D721Med (cell line): Measurements from ENCODE around the gene CNIH3.

ENCODE experiments used
- DNase-seq: peaks from one replicate; pipeline ENCODE4 v3.0.0; 2011; ENCODE audit warnings: low spot score; ENCODE audit not compliant: insufficient read length
- FAIRE-seq: peaks from 2 replicates; lab custom pipeline; 2011; peaks lifted over from hg19 to GRCh38; lab: Jason Lieb, UNC
- TF ChIP-seq, protein P1 (sequence below): IDR thresholded peaks from 2 replicates; pipeline ENCODE4 v1.5.1; 2012; ENCODE audit warnings: mild to moderate bottlenecking, control low read depth; ENCODE audit not compliant: insufficient read depth; ENCODE audit errors: missing control alignments

Gene CNIH3

DNA sequence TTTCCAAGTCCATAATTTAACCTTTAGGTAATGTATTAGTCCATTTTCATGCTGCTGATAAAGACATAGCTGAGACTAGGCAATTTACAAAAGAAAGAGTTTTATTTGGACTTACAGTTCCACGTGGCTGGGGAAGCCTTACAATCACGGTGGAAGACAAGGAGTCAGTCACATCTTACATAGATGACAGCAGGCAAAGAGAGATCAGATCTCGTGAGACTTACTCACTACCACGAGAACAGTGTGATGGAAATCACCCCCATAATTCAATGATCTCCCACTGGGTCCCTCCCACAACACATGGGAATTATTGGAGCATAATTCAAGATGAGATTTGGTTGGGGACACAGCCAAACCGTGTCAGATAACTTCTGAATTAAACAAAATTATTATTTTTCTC is 44.0 kb downstream of the CNIH3 start:
- TF ChIP-seq, protein P1, sequence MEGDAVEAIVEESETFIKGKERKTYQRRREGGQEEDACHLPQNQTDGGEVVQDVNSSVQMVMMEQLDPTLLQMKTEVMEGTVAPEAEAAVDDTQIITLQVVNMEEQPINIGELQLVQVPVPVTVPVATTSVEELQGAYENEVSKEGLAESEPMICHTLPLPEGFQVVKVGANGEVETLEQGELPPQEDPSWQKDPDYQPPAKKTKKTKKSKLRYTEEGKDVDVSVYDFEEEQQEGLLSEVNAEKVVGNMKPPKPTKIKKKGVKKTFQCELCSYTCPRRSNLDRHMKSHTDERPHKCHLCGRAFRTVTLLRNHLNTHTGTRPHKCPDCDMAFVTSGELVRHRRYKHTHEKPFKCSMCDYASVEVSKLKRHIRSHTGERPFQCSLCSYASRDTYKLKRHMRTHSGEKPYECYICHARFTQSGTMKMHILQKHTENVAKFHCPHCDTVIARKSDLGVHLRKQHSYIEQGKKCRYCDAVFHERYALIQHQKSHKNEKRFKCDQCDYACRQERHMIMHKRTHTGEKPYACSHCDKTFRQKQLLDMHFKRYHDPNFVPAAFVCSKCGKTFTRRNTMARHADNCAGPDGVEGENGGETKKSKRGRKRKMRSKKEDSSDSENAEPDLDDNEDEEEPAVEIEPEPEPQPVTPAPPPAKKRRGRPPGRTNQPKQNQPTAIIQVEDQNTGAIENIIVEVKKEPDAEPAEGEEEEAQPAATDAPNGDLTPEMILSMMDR: no peak
- no peak for FAIRE-seq

DNA sequence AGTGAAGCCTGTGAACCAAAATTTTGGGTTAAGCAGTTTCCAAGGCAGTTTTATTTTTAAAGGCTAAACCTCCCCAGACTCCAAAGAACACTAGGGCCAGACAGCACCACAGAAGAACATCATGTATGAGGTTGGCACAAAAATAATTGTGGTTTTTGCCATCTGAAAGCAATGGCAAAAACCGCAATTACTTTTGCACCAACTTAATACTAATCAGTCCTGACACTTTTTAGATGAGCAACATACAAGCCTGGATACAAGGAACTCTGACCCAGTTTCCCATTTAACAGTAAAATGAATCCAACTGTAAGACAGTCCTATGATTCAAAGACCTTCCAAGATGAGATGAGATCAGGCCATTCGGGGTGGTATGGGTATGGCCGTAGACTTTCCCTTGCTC is 46.8 kb downstream of the CNIH3 start:
- TF ChIP-seq, protein P1: no peak
- FAIRE-seq (no peak), DNase-seq (no peak)

More for the DNA sequence above, 44.0 kb downstream of the CNIH3 start:
- DNase-seq: no peak

DNA sequence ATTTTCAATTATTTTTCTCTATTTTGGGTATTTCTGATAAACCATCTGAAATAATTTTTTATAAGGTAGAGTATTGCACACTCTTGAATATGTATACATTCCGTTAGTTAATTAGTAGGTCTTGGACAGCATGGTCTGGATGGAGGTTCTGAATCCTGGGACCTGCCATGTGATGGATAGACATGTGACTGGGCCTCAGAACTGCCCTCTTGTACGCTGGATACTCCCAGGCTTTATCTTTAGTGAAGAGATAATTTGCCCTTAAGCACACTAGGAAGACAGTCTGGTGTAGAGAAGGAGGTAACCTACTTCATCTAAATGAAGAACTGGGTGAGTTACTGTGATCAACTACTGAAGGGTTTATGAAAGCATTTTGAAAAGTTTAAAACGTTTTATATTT is 48.9 kb downstream of the CNIH3 start:
- FAIRE-seq (no peak), DNase-seq (no peak)
- TF ChIP-seq, protein P1: no peak

DNA sequence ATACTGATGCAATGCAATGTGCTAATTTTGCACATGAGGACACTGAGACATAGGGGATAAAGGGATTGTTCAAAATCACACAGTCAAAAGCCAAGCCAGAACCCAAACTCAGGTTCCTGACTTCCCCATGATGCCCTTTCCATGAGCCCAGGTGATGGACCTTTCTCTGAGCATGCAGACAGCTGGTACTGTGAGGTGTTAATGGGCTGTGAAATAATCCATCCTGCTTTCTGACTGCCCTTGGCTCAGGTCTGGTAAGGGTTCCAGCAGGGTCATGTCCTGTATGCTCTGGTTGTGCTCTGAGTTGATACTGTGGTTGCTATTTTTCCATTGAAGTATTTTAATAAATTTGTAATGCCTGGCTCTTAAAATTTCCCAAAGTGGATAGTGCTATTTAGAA is 50.0 kb downstream of the CNIH3 start:
- TF ChIP-seq, protein P1: no peak
- DNase-seq: no peak
- FAIRE-seq: no peak

DNA sequence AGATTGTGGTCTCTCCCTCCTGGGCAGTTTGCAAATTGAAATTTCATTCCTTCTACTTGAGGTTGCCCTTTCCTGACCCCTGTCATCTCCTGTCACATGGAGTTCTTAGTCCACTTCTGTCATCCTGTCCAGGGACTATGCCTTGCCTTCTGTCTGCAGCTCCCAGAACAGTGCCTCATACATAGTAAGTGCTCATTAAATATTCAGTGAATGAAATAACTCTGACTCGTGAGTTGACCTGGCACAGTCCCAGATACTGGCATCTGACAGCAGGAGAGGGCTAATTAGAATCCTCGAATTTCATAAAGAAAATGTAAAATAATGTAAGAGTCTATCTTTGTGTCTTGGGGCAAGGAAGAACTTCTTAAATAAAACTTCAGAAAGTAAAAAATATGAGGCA is 50.8 kb downstream of the CNIH3 start:
- TF ChIP-seq, protein P1: no peak
- FAIRE-seq: no peak
- no peak for DNase-seq

DNA sequence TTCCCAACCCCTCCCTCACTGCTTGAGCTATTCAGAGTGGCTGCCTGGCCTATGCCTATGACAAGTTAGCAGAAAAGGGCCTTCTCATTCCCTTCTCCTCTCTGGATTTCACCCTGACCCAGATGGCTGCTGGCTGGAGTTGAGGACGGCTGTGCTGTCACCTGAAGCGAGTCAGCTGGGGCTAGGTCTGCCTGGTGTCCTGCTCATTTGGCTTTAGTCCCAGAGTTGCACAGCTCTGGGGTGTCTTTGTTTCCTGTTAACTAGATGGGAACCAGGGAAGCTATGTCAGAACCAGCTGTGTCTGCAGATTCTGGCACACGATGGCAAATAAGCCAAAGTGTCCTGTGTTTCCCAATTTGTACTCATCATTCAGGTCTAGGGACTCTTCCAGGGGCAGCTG is 52.9 kb downstream of the CNIH3 start:
- TF ChIP-seq, protein P1: no peak
- FAIRE-seq: no peak
- no peak for DNase-seq

DNA sequence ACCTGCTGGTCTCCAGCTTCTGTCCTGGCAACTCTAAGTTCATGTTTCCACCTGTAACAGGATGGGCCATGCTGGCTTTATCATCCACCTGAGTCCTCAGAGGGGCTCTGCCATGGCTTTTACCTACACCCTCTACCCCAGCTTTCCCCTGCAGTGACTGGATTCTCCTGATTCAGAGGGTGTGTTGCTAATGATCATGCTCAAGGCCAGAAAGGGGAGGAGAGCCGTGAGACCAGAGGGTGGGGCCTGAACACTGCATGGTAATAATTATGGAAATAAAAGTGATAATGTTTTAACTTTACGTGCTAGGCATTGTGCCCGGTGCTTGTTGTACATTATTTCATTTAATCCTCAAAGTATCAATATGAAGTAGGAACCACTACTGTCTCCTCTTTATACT is 53.3 kb downstream of the CNIH3 start:
- DNase-seq (no peak), FAIRE-seq (no peak)
- TF ChIP-seq, protein P1: no peak
